Measurements from ENCODE around the gene SFSWAP. TPM values are rescaled to one million over a fixed set of nuclear protein-coding genes. Genes with fewer than 3 reads are reported as not detected.

SFSWAP gene
- total RNA-seq, 1 donor from 2014 or later, result 83.3 TPM

DNA sequence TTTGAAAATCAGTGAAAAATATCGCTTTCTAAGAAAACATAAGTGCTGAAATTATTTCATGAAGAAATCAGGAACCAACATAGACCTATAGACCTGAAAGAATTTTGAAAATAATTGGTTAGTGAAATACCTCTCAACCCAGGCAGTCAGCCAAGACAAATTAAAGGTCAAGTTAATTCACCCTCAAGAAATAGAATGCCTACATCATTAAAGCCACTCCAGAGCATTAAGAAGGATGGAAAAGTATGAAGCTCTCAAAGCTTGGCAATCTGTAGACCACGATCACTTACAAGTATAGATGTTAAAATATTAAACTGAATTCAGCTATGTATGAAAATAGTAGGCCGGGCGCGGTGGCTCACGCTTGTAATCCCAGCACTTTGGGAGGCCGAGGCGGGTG lies 48.3 kb downstream of the SFSWAP start:
- Mint-ChIP-seq H3K9me3 (no peaks in the 10 kb centered on the region), H3K4me3 (no peak overlapping the region), H3K36me3 (ENCODE audit: low read depth) (peaks cover 31% of the 10 kb centered on the region), H3K27me3 (ENCODE audit: low read depth) (no peaks in the 10 kb centered on the region), H3K4me1 (no peaks in the 10 kb centered on the region), H3K27ac (ENCODE audit: unreplicated experiment) (no peak overlapping the region)
- DNase-seq (ENCODE audit: low read depth, low spot score), result no peak
- TF ChIP-seq, protein P1, sequence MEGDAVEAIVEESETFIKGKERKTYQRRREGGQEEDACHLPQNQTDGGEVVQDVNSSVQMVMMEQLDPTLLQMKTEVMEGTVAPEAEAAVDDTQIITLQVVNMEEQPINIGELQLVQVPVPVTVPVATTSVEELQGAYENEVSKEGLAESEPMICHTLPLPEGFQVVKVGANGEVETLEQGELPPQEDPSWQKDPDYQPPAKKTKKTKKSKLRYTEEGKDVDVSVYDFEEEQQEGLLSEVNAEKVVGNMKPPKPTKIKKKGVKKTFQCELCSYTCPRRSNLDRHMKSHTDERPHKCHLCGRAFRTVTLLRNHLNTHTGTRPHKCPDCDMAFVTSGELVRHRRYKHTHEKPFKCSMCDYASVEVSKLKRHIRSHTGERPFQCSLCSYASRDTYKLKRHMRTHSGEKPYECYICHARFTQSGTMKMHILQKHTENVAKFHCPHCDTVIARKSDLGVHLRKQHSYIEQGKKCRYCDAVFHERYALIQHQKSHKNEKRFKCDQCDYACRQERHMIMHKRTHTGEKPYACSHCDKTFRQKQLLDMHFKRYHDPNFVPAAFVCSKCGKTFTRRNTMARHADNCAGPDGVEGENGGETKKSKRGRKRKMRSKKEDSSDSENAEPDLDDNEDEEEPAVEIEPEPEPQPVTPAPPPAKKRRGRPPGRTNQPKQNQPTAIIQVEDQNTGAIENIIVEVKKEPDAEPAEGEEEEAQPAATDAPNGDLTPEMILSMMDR (conservative IDR thresholded peaks at IDR 0.05), result no peak

DNA sequence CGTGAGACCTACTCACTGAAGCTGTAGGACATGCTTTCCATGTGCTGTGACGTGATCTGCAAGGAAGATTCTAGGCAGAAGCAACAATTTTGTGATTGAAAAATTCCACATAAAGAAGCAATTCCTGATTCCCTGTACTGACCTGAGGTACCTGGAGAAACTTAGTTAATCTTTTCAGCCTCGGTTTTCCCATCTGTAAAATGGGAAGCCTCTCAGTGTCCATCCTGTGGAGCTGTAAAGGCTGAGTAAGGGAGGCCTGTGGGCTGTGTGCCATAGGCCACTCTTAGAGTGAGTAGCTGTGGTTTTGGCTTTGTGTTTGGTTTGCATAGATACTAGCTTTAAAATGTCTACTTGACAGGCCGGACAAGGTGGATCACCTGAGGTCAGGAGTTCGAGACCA lies 50.7 kb downstream of the SFSWAP start:
- Mint-ChIP-seq H3K4me1 (no peaks in the 10 kb centered on the region), H3K27me3 (ENCODE audit: low read depth) (no peaks in the 10 kb centered on the region), H3K9me3 (no peaks in the 10 kb centered on the region), H3K27ac (ENCODE audit: unreplicated experiment) (no peak overlapping the region), H3K36me3 (ENCODE audit: low read depth) (peaks cover 30% of the 10 kb centered on the region), H3K4me3 (no peak overlapping the region)
- no peak for DNase-seq (ENCODE audit: low read depth, low spot score)
- TF ChIP-seq, protein P1 (conservative IDR thresholded peaks at IDR 0.05), result no peak

DNA sequence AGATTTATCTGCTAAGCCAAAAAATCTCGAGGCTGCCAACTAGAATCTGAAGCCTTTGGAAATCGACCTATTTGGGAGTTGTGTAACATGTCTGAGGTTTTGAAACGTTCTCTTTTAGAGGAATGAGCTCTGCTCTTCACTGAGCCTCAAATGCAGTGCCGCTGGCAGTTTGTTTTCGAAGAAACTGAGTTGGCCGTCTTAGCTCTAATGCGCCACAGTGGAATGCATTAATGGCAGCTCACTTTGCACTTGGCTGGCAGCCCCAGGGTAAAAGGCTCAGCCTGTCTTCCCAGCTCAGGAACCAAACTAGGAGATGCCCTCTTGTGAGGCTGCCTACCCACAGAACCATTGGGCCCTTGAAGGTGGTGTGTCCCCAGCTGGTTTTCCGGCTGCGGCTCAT lies 53.8 kb downstream of the SFSWAP start:
- DNase-seq (ENCODE audit: low read depth, low spot score), result no peak
- Mint-ChIP-seq H3K27ac (ENCODE audit: unreplicated experiment) (no peak overlapping the region), H3K27me3 (ENCODE audit: low read depth) (no peaks in the 10 kb centered on the region), H3K4me3 (no peak overlapping the region), H3K9me3 (no peaks in the 10 kb centered on the region), H3K36me3 (ENCODE audit: low read depth) (peaks cover 23% of the 10 kb centered on the region), H3K4me1 (no peaks in the 10 kb centered on the region)
- TF ChIP-seq, protein P1 (conservative IDR thresholded peaks at IDR 0.05), result no peak

DNA sequence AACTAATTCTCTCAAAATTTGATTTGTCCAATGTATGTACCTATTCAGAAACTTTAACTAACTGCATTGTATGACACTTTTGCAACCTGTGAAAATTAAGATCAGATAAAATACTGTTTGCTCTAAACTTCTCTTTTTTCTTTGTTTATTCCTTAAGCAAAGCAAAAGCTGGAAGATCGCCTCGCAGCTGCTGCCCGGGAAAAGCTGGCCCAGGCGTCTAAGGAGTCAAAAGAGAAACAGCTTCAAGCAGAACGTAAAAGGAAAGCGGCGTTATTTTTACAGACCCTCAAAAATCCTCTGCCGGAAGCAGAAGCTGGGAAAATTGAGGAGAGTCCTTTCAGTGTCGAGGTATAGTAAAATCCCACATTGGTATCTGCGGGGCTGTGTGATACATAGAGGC lies 55.1 kb downstream of the SFSWAP start:
- H3K27me3 Mint-ChIP-seq (ENCODE audit: low read depth), result no peaks in the 10 kb centered on the region
- H3K4me3 Mint-ChIP-seq, result no peak overlapping the region
- peaks cover 22% of the 10 kb centered on the region for H3K36me3 Mint-ChIP-seq (ENCODE audit: low read depth)
- no peak overlapping the region for H3K27ac Mint-ChIP-seq (ENCODE audit: unreplicated experiment)
- H3K4me1 Mint-ChIP-seq, result no peaks in the 10 kb centered on the region
- TF ChIP-seq, protein P1 (conservative IDR thresholded peaks at IDR 0.05), result no peak
- no peak for DNase-seq (ENCODE audit: low read depth, low spot score)
- H3K9me3 Mint-ChIP-seq, result no peaks in the 10 kb centered on the region

DNA sequence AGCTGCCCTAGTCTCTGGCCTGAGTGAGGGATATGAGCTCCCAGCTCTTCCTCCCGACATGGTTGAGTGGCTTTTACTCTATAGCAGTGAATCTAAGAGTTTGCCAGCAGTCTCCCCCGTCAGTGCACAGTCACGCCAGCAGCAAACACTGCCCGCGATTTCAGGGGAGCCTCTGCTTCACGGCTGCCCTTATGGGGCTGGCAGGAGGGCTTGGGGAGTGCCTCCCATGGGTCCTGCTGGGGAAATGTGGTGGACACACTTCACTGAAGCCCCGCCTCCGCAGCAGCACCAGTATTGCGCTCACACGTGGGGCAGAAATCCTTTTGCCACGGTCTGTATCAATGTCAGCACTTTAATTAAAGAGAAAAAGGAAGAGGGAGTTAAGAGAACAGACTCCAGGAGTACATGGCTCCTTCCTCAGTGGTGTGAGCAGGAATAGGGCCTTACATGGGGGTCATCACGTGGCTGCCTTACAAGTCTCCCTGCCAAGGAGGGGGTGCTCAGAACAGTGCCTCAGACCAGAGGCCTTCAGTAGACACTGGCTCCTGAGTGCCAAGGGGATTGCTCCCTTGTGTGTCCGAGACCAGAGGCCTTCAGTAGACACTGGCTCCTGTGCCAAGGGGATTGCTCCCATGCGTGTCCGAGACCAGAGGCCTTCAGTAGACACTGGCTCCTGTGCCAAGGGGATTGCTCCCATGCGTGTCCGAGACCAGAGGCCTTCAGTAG lies 55.7 kb downstream of the SFSWAP start:
- DNase-seq (ENCODE audit: low read depth, low spot score), result no peak
- no peak overlapping the region for H3K4me3 Mint-ChIP-seq
- no peaks in the 10 kb centered on the region for H3K4me1 Mint-ChIP-seq
- H3K36me3 Mint-ChIP-seq (ENCODE audit: low read depth), result peaks cover 19% of the 10 kb centered on the region
- TF ChIP-seq, protein P1 (conservative IDR thresholded peaks at IDR 0.05), result no peak
- no peaks in the 10 kb centered on the region for H3K27me3 Mint-ChIP-seq (ENCODE audit: low read depth)
- H3K9me3 Mint-ChIP-seq, result no peaks in the 10 kb centered on the region
- H3K27ac Mint-ChIP-seq (ENCODE audit: unreplicated experiment), result no peak overlapping the region

Measured in neural crest cell (in vitro differentiated cells).